LNCAP (cell line): ENCODE results near the gene SECTM1.

ENCODE experiments used
- TF ChIP-seq, protein P1 (sequence below): fragments of 450-650 bp; IDR thresholded peaks from 2 replicates; pipeline ENCODE4 v1.5.1; 2017; ENCODE audit warnings: mild to moderate bottlenecking

SECTM1 gene

DNA sequence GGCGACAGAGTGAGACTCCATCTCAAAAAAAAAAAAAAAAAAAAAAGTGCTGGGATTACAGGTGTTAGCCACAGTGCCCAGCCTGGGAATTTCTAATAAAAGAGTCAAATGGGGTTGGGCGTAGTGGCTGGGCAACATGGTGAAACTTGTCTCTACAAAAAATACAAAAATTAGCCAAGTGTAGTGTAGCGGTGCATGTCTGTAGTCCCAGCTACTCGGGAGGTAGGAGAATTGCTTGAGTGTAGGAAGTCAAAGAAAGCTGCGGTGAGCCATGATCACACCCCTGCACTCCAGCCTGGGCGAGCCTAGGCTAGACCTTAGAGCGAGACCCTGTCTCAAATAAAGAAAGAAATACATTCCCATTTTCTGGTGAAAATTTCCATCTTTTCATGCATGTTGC lies 35.6 kb upstream of the SECTM1 start:
- TF ChIP-seq, protein P1, sequence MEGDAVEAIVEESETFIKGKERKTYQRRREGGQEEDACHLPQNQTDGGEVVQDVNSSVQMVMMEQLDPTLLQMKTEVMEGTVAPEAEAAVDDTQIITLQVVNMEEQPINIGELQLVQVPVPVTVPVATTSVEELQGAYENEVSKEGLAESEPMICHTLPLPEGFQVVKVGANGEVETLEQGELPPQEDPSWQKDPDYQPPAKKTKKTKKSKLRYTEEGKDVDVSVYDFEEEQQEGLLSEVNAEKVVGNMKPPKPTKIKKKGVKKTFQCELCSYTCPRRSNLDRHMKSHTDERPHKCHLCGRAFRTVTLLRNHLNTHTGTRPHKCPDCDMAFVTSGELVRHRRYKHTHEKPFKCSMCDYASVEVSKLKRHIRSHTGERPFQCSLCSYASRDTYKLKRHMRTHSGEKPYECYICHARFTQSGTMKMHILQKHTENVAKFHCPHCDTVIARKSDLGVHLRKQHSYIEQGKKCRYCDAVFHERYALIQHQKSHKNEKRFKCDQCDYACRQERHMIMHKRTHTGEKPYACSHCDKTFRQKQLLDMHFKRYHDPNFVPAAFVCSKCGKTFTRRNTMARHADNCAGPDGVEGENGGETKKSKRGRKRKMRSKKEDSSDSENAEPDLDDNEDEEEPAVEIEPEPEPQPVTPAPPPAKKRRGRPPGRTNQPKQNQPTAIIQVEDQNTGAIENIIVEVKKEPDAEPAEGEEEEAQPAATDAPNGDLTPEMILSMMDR, result no peak

DNA sequence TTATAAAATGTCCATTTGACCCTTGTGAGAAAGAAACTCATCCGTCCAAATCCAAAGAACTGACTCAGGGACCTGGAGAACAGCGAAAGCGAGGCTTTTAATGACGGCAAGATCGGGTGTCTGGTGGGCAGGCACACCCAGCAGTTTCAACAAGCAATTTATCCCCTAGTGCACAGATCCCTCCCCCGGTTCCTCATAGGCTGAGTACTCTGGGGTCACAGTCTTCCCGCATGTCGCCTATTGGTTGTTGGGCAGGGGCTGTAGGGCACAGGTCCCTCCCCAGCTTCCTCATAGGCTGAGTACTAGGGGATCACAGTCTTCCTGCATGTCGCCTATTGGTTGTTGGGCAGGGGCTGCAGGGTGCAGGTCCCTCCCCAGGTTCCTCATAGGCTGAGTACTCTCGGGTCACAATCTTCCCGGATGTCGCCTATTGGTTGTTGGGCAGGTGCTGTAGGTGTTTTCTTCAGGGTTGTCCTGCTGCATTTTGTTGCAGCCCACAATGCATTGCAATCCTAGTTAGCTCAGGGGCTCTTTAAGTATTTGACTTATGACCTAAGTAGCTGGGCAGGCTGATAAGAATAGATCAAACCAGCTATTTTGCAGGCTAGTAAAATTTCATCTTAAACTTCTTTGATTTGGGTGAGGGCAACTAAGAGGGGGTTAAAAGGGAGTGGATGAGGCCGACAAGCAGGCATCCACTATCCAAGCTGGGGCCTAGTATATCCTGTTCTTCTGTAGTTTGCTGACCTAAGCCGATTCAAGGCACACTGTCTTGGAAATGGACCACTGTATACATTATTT lies 34.4 kb upstream of the SECTM1 start:
- TF ChIP-seq, protein P1, result no peak

DNA sequence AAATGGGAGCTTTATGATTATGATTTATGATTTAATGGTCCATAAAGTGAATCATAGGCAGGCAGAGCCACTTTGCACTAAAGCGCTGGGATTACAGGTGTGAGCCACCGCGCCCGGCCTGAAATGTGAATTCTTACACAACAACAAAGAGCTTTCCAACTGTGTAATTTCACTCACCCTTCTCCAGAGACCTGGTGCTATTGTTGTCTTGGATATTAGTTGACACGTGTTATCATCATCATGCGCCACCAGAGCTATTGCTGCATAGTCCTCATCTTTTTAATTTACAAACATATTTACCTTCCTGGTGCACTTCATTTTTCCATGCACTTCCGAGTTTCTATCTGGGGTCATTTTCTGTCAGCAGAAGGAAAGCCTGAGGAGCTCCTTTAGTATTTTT lies 33.2 kb upstream of the SECTM1 start:
- TF ChIP-seq, protein P1, result no peak

DNA sequence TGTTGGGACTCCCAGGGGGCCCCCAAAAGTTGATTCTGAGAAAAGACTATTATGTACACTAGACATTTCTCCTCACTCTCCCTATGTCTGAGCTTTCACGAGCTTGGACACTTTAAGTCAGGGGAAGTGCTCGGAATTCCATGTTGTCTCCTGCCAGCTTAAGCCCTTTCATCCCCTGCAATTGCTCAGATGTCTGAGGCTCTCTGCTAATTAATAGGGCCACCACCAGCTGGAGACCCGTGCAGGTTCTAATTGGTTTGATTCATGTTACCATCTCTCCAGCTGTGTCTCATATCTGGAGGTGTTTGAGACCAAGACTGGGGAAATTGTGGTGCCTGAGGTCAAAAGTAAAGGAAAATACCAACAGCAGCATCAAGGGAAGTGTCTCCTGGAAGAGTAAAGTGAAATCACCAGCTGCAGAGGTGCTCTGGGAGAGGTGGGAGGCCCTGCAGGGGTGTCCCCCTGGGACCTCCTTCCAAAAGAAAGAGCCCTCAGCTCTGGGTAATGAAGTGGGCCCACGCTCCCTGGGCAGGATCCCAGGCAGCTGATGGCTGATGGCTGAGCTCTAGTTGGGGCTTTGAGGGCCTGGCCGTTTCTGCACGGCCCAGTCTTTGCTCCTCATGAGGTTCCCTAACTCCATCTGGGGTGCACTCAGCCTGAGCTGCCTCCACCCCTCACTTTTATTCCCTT lies 32.2 kb upstream of the SECTM1 start:
- TF ChIP-seq, protein P1, result no peak

DNA sequence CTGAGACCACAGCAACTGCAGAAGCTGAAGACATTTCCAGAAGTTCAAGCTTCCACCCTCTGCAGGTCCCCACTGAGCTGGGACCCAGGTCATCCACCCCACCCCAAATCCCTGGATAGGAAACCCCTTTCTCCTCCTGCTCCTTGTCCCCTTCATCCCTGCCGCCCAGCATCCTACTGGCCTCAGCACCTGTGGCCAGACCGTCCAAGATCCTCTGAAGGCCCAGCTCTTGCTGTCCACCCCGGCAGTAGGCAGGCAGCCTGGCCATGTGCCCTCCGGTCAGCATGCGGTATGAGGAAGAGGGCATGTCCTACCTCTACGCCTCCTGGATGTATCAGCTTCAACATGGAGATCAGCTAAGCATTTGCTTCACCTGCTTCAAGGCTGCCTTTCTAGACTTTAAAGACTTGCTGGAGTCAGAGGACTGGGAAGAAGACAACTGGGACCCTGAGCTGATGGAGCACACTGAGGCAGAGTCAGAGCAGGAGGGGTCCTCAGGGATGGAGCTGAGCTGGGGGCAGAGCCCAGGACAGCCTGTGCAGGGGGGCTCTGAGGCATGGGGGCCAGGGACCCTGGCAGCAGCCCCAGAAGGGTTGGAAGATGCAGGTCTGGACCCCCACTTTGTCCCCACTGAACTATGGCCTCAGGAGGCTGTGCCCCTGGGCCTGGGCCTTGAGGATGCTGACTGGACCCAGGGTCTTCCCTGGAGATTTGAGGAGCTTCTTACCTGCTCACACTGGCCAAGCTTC lies 28.5 kb upstream of the SECTM1 start:
- TF ChIP-seq, protein P1, result no peak

DNA sequence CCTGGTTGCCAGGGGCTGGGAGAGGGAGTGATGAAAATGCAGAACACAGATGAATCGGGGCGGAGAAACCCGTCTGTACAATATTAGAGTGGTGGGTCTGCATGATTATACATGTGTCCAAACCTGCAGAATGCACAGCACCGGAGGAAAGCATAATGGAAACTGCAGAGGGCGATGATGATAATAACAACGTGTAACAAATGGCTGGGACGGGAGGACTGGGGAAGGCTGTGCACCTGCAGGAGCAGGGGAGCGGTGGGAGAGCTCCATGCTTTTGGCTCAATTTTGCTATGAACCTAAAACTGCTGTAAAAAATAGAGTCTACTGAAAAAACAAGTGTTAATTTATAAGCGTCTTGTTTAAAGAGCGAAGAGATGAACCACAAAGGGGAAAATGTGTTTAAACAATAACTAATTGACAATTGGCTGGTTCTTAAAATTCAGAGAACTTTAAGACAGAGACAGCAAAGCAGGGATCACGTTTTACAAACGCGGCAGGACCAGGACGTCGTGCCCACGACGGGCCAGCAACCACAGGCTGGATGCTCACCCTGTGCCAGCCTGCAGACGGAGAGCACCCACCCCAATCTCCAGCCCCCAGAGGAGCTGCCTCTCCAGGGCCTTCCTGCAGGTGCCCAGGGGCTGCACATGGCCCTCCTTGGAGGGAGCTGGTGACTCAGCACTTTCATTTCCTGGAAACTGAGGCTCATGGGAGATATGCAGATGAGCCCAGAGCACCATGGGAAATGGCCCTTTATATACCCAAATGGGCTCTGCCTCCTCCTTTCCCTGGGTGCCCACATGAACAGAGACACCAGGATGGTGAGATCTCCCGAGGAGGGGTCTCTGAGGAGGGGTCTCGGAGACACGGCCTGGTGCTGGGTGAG lies 25.1 kb upstream of the SECTM1 start, which contains the start of gene TEX19:
Gene TEX19 (plus strand): TSS at position 783 of the 886 bp plus-strand sequence. CDS start 2,904 bp downstream, outside the sequence.
- TF ChIP-seq, protein P1, result no peak

DNA sequence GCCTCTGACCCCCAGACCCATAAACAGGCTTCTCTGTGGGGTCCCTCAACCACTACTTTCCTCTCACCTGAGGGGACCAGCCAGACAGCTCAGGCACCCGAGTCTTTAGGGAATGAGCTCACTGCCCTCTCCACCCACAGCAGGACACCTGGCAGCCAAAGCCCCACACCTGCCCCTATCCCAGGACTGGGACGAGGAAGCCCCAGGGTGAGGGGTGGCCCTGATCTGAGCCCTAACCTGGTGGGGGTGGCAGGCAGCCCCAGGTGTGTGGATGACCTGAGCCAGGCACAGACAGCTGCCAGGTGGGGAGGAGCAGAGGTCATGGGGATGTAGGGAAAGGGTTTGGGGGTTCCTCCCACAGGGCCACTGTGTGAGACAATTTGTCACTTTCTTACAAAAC lies 23.8 kb upstream of the SECTM1 start:
- TF ChIP-seq, protein P1, result no peak
